GM12864 (cell line): ENCODE results near the gene TBC1D22A.

ENCODE experiments used
- DNase-seq: peaks from one replicate; pipeline ENCODE4 v3.0.0-alpha.2; 2011; ENCODE audit warnings: low read depth
- H3K4me3 ChIP-seq: 2 replicates; pipeline ENCODE4 v1.5.1; 2011; ENCODE audit warnings: mild to moderate bottlenecking, low read depth, low read length, control low read depth
- CTCF ChIP-seq: IDR thresholded peaks from 2 replicates; pipeline ENCODE4 v1.5.1; 2011; ENCODE audit warnings: low read depth, mild to moderate bottlenecking, moderate library complexity, low read length, control low read depth, inconsistent platforms; ENCODE audit errors: missing control alignments

The TBC1D22A gene

GRCh38 chr22:47105085-47105484, 342.6 kb downstream of the TBC1D22A start:
- no peak overlapping the region for H3K4me3 ChIP-seq
- no peak for TF ChIP-seq CTCF
- no peak for DNase-seq

GRCh38 chr22:47106806-47107205, 344.4 kb downstream of the TBC1D22A start:
- no peak for TF ChIP-seq CTCF
- H3K4me3 ChIP-seq: no peak overlapping the region
- DNase-seq: no peak

GRCh38 chr22:47107431-47107830, 345.0 kb downstream of the TBC1D22A start:
- no peak for TF ChIP-seq CTCF
- DNase-seq: no peak
- H3K4me3 ChIP-seq: no peak overlapping the region

GRCh38 chr22:47110817-47111443, 348.5 kb downstream of the TBC1D22A start:
- DNase-seq: no peak
- no peak overlapping the region for H3K4me3 ChIP-seq
- no peak for TF ChIP-seq CTCF

GRCh38 chr22:47111626-47112581, 349.5 kb downstream of the TBC1D22A start:
- no peak for TF ChIP-seq CTCF
- H3K4me3 ChIP-seq: no peak overlapping the region
- no peak for DNase-seq

GRCh38 chr22:47112582-47112965, 350.1 kb downstream of the TBC1D22A start:
- no peak for DNase-seq
- no peak overlapping the region for H3K4me3 ChIP-seq
- TF ChIP-seq CTCF: no peak
